Measurements from ENCODE around the gene TRAPPC4. TPM values are rescaled to one million over a fixed set of nuclear protein-coding genes. Genes with fewer than 3 reads are reported as not detected.

Gene TRAPPC4
- total RNA-seq, 3 donors from 2014 or later, result 52.7 to 58.4 (median 57.4) TPM

GRCh38 chr11:119025099-119025473 lies 6.5 kb downstream of the TRAPPC4 start:
- ATAC-seq, result no peak
- no peaks in the 10 kb centered on the region for H3K9me3 ChIP-seq
- peaks cover 51% of the 10 kb centered on the region for H3K4me1 ChIP-seq (ENCODE audit: low read depth)

GRCh38 chr11:119025541-119025940 lies 7.0 kb downstream of the TRAPPC4 start:
- intact Hi-C loops (cut with DNase I, micrococcal nuclease), result no loop called here
- no peaks in the 10 kb centered on the region for H3K9me3 ChIP-seq
- H3K4me1 ChIP-seq (ENCODE audit: low read depth), result peaks cover 49% of the 10 kb centered on the region
- ATAC-seq (no peak), DNase-seq (no peak)
- TF ChIP-seq CTCF (IDR thresholded peaks at IDR 0.05), result no peak
- H3K4me3 ChIP-seq, result no peak overlapping the region
- H3K36me3 ChIP-seq (ENCODE audit: low read depth), result no peaks in the 10 kb centered on the region

More at GRCh38 chr11:119025099-119025473, 6.5 kb downstream of the TRAPPC4 start:
- no peak overlapping the region for H3K4me3 ChIP-seq
- DNase-seq, result no peak
- no peak for TF ChIP-seq CTCF (IDR thresholded peaks at IDR 0.05)
- intact Hi-C loops (cut with DNase I, micrococcal nuclease), result no loop called here
- H3K36me3 ChIP-seq (ENCODE audit: low read depth), result no peaks in the 10 kb centered on the region

GRCh38 chr11:119025978-119026766 lies 7.6 kb downstream of the TRAPPC4 start:
- H3K4me1 ChIP-seq (ENCODE audit: low read depth), result peaks cover 48% of the 10 kb centered on the region
- DNase-seq, result no peak
- no peaks in the 10 kb centered on the region for H3K9me3 ChIP-seq
- no peak for ATAC-seq
- no peak for TF ChIP-seq CTCF (IDR thresholded peaks at IDR 0.05)
- H3K36me3 ChIP-seq (ENCODE audit: low read depth), result no peaks in the 10 kb centered on the region
- H3K4me3 ChIP-seq, result no peak overlapping the region
- intact Hi-C loops (cut with DNase I, micrococcal nuclease), result no loop called here

- intact Hi-C loops (cut with DNase I, micrococcal nuclease), result no loop called here
- Histone ChIP-seq H3K4me3 (no peak overlapping the region), H3K4me1 (ENCODE audit: low read depth) (peaks cover 40% of the 10 kb centered on the region), H3K9me3 (no peaks in the 10 kb centered on the region), H3K36me3 (ENCODE audit: low read depth) (no peaks in the 10 kb centered on the region)
- TF ChIP-seq CTCF (IDR thresholded peaks at IDR 0.05), result no peak
- ATAC-seq (no peak), DNase-seq (no peak)
Observed at GRCh38 chr11:119026970-119027369, 8.4 kb downstream of the TRAPPC4 start.

GRCh38 chr11:119027561-119028345 lies 9.2 kb downstream of the TRAPPC4 start:
- intact Hi-C loops (cut with DNase I, micrococcal nuclease), result no loop called here
- Histone ChIP-seq H3K4me3 (no peak overlapping the region), H3K36me3 (ENCODE audit: low read depth) (no peaks in the 10 kb centered on the region), H3K4me1 (ENCODE audit: low read depth) (peaks cover 38% of the 10 kb centered on the region), H3K9me3 (no peaks in the 10 kb centered on the region)
- ATAC-seq, result no peak
- TF ChIP-seq CTCF (IDR thresholded peaks at IDR 0.05), result no peak
- DNase-seq, result no peak
